Left forelimb (tissue), 1 donor: ENCODE results near the gene SLC6A12.

Source experiments
- DNase-seq: peaks from one replicate; pipeline ENCODE4 v3.0.0-alpha.2; 2018; ENCODE audit warnings: low spot score

Gene SLC6A12

GRCh38 chr12:163406-163986 is 50.5 kb downstream of the SLC6A12 start:
- DNase-seq: no peak

GRCh38 chr12:162467-163307 is 51.3 kb downstream of the SLC6A12 start:
- DNase-seq: no peak

GRCh38 chr12:161823-162222 is 52.1 kb downstream of the SLC6A12 start:
- no peak for DNase-seq

- DNase-seq: no peak
Measured at GRCh38 chr12:160858-161257, 53.1 kb downstream of the SLC6A12 start.

GRCh38 chr12:159156-159782 is 54.7 kb downstream of the SLC6A12 start:
- DNase-seq: no peak

- DNase-seq: no peak
Measured at GRCh38 chr12:157644-158043, 56.3 kb downstream of the SLC6A12 start.

- DNase-seq: no peak
Measured at GRCh38 chr12:156945-157344, 57.0 kb downstream of the SLC6A12 start.

GRCh38 chr12:155646-156045 is 58.3 kb downstream of the SLC6A12 start:
- DNase-seq: no peak

GRCh38 chr12:155006-155405 is 59.0 kb downstream of the SLC6A12 start:
- DNase-seq: no peak

GRCh38 chr12:154058-154457 is 59.9 kb downstream of the SLC6A12 start:
- no peak for DNase-seq

GRCh38 chr12:153080-153746 is 60.7 kb downstream of the SLC6A12 start:
- no peak for DNase-seq

- DNase-seq: no peak
Measured at GRCh38 chr12:152440-152839, 61.5 kb downstream of the SLC6A12 start.

GRCh38 chr12:151579-151978 is 62.4 kb downstream of the SLC6A12 start:
- DNase-seq: no peak

GRCh38 chr12:148676-149416 is 65.1 kb downstream of the SLC6A12 start:
- DNase-seq: no peak

- DNase-seq: no peak
Measured at GRCh38 chr12:147242-147641, 66.7 kb downstream of the SLC6A12 start.

- no peak for DNase-seq
Measured at GRCh38 chr12:145369-145960, 68.5 kb downstream of the SLC6A12 start.

- DNase-seq: no peak
Measured at GRCh38 chr12:144650-145284, 69.2 kb downstream of the SLC6A12 start.

- no peak for DNase-seq
Measured at GRCh38 chr12:143964-144649, 69.8 kb downstream of the SLC6A12 start.

GRCh38 chr12:140162-140561 is 73.8 kb downstream of the SLC6A12 start:
- no peak for DNase-seq
